NCI-H446 treated with DMSO at 0.1 percent for 48 hours (cell line): Measurements from ENCODE around the gene GAL.

ENCODE experiments used
- DNase-seq: peaks from one replicate; lab custom pipeline; 2025; lab: John Stamatoyannopoulos, UW

The GAL gene

GRCh38 chr11:68659158-68659921, 25.0 kb upstream of the GAL start:
- peak; percentile 55 for DNase-seq

GRCh38 chr11:68660066-68660810, 24.1 kb upstream of the GAL start:
- no peak for DNase-seq

DNA sequence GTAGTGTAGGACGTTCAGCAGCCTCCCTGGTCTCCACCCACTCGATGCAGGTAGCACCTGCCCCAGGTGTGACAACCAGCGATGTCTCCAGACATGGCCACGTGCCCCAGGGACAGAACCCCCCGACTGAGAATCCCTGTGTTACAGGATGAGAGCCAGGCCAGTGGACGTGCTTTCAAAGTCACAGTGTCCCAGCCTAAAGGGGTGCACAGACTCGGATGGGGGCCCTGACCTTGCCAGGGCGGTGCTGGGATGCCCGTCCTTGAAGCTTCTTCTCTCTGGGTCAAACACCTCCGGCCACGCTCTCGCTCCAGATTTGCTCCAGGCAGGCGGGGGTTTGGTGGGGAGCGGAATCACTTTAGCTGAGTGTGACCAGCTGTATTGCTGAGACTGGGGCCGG, 23.3 kb upstream of the GAL start:
- DNase-seq, result no peak

- no peak for DNase-seq
These were observed 22.4 kb upstream of the GAL start for GRCh38 chr11:68661697-68662603.

DNA sequence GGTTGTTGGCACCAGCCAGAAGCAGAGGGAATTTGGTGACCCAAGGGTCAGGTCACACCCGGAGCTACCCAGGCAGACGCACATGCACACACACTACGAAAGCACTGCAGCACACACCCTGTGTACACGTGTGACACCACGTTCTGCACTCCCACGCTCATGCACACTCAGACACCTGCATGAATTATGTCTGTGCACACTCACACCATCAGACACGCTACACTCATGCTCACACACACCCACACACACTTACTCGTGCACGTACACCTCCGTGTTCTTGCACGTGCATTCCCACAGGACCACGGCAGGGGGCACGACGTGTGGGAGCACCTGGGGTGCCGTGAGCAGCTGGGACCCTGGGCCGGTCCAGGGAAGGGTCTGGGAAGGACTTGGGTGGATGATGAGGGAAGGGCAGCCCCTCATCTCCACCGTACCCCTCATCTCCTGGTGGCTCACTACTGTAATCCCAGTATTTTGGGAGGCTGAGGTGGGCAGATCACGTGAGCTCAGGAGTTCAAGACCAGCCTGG, 20.8 kb upstream of the GAL start:
- DNase-seq, result no peak

GRCh38 chr11:68664141-68664540, 20.2 kb upstream of the GAL start:
- no peak for DNase-seq

GRCh38 chr11:68664906-68665305, 19.4 kb upstream of the GAL start:
- no peak for DNase-seq

DNA sequence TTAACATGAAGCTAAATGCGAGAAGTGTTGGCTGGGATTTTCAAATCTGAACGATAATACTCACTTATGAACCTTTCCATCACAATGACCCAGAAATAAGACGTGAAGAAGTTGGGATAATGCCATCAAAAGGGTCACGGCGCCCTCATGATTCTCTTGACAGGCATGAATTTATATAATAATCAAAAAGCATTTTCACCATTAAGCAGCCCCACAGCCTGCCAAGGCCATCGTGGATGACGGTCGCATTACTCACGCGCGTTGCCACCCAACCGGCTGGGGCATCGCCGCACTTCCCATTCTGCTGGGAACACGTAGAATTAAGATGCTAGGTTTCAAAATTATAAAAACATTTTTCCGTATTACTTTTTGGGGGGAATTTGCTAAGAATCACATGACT, 18.9 kb upstream of the GAL start:
- no peak for DNase-seq

GRCh38 chr11:68666849-68667248, 17.5 kb upstream of the GAL start:
- no peak for DNase-seq

DNA sequence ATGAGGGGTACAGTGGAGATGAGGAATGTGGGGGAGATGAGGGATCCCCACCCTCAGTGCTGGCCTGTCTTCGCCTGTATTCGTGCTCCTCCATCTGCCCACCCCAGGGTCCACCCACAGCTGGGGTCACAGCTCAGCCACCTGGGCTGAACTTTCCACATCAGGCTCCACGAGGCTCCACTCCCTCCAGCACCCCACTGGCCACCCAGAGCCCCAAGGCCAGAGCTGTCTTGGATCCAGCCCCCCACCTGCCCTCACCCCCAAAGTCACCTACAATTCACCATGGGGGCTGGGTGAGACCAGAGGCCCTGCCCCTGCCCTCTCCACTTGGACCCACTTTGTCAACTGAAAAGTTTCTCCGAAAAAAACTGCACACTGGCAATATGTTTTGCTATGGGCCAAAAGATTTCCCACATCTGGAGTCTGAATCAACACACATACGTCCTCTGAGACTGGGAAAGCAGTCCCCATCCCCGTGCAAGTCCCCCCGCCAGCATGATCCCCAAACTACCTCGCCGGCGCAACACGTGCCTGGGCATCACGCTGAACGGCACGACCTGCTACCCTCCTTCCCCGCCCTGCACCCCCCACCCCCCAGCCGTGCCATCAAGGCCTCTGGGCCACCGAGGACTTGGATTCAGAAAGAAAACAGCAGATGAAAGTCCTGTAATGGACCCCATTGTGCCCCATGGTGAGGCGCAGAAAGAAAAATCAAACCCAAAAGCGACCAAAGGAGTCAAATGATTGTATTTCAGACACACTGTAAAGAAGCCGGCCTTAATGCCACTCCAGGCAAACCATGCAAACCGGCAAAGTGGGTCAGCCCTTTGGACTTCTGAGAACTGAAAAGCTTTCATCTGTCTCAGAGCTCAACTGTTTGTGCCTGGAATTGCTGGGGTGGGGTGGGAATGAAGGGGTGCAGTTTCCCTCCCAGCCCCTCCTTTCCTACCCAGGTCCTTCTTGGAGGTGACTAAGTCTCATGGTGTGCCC, 16.5 kb upstream of the GAL start:
- no peak for DNase-seq

GRCh38 chr11:68669301-68670090, 14.8 kb upstream of the GAL start:
- DNase-seq, result no peak

DNA sequence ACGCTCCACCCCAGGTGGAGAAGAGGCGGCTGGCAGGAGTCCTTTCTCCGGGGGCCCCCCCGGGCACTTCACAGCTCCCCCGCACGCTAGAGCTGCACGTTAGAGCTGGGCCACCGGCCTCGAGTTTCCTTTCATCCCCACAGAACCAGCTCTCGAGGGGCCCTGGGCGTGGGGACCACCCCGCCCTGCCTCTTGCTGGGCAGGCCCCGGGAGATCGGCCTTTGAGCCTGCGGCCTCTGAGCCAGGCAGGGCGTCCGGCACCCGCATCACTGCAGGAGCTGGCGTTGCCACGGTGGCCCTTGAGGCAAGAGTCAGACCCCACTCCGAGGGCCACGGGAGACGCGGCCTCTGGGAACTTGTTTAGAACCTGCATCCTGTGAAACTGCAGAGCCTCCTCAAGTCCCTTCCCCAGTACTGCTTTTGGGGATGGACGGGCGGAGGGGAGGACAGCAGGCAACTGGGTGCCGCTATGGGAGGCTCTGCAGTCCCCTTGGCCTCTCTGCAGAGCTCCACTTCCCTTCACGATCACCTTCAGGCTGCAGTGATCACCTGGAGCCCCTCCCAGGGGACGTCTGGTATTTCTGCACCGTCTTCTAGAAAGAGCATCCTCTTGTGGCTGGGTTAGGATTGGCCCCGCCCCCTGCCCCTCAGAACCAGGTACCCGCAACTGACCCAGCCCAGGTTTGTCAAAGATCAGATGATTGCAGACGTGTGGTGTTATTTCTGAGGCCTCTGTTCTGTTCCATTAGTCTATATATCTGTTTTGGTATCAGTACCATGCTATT, 13.9 kb upstream of the GAL start:
- no peak for DNase-seq

DNA sequence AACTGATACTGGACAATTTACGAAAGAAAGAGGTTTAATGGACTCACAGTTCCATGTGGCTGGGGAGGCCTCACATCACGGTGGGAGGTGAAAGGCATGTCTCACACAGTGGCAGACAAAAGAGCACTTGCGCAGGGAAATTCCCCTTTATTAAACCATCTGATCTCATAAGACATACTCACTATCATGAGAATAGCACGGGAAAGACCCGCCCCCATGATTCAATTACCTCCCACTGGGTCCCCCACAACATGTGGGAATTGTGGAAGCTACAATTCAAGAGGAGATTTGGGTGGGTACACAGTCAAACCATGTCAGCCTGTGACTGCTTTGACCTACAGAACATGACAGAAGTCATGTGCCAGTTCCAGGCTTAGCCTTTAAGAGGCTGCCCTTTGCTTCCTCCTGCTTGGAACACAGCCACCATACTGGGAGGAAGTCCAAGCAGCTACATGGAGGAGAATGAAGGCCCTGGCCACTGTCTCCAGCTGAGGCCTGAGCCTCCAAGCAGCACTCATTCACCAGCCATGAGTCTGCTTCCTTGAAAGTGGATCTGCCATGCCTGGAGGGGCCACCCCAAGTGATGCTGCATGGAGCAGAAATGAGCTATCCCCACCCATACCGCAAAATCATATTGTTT, 10.9 kb upstream of the GAL start:
- no peak for DNase-seq

GRCh38 chr11:68673991-68674390, 10.4 kb upstream of the GAL start:
- DNase-seq, result no peak

DNA sequence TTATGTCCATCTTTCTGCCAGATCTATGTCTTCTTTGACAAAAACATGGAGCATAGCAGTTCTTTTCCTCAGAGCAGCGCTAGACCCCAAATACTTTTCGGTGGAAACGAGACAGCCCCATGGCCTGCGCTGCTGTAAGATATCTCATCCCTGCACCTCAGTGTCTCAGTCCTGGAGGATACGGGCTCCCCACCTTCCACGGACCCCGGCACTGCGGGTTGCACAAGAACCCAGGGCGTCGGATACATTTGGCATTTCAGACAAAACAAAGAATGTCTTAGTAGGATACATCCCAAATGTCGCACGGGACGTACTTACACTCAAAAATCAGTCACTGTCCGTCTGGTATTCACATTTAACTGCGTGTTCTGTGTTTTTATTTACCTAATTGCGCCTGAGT, 9.9 kb upstream of the GAL start:
- no peak for DNase-seq

DNA sequence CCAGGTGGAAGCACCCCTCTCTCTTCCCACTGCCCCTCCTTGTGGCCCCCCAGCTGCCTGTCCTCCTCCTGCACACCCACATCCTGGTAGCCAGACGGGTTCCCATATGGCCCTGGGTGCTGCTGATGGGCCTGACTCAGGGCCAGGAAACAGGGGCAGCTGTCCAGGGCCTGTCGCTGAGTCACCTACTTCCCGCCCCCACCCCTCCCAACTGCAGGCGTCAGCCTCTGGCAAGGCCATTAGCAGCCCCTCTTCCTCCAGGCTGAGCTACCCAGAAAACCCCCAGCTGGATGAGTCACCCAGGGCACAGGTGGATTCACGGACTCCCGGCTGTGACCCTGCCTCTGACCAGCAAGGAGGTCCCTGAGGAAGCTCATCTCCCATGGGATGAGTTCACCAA, 6.9 kb upstream of the GAL start:
- DNase-seq, result peak; percentile 9

DNA sequence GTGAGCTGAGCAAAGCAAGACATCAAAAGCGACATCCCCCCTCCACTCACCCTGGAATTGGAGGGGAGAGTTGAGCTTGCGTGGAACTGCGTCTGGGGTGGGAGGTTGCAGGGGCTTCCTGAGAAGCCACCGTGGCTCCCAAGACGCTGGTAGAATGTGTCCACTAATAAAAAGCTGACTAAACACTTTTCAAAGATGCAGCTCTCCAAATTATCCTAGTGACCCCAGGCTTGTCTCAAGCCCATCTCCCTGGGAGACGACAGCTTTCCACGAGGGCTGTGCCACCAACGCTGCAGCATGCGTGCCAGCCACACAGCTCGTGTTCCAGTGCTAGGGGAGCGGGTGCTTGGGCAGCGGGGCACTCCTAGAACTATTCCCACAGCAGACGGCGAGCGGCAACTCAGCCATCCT, 6.3 kb upstream of the GAL start:
- DNase-seq, result no peak

DNA sequence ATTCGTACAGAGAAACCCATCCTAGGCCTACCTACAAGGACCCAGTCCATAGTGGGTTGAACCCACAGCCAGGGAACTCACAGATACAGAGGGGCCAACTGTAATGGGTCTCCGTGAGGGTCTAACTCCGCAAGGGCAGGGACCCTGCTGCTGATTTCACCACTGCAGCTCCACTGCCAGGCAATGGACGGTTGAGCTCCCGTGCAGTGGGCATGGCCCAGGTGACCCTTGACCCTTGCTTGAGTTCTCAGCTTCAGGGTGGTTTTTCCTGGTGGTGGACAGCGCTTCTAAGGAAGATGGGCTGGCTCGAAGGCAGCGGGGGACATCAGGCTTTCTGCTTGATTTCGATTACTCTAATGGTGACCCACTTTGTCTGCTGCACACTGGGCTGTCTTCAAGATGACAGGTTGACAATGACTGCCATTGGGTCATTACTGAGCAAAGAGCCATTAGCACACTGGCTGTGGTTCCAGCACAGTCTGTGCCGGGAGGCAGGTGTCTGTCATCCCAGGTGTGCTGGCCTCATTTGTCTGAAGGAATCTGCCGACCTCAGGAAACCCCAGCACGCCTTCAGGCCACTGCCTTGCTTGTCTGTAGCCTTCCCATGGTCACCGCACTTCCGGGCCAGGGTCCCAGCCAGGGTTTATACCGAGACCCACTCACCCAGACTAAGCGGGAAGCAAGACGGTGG, 3.7 kb upstream of the GAL start:
- no peak for DNase-seq
